Eye (tissue), 1 donor: ENCODE data around the gene PDCD11.

Source experiments
- DNase-seq: peaks from one replicate; pipeline ENCODE4 v3.0.0-alpha.2; 2015

The PDCD11 gene

GRCh38 chr10:103419101-103419500 is 22.7 kb downstream of the PDCD11 start:
- DNase-seq: no peak

GRCh38 chr10:103423748-103424147 is 27.3 kb downstream of the PDCD11 start:
- DNase-seq: no peak

GRCh38 chr10:103427866-103428265 is 31.4 kb downstream of the PDCD11 start:
- no peak for DNase-seq

- DNase-seq: no peak
Measured at GRCh38 chr10:103428989-103429643, 32.7 kb downstream of the PDCD11 start.

GRCh38 chr10:103429647-103430046 is 33.2 kb downstream of the PDCD11 start:
- DNase-seq: no peak

- no peak for DNase-seq
Measured at GRCh38 chr10:103431902-103432301, 35.5 kb downstream of the PDCD11 start.

GRCh38 chr10:103433858-103434257 is 37.4 kb downstream of the PDCD11 start:
- no peak for DNase-seq

- no peak for DNase-seq
Measured at GRCh38 chr10:103439776-103440175, 43.4 kb downstream of the PDCD11 start.

GRCh38 chr10:103440416-103440815 is 44.0 kb downstream of the PDCD11 start:
- no peak for DNase-seq

- no peak for DNase-seq
Measured at GRCh38 chr10:103441206-103441605, 44.8 kb downstream of the PDCD11 start.

GRCh38 chr10:103441611-103442010 is 45.2 kb downstream of the PDCD11 start:
- DNase-seq: no peak

GRCh38 chr10:103442031-103442461 is 45.6 kb downstream of the PDCD11 start:
- no peak for DNase-seq

GRCh38 chr10:103443475-103444185 is 47.2 kb downstream of the PDCD11 start:
- DNase-seq: no peak

GRCh38 chr10:103444478-103444877 is 48.1 kb downstream of the PDCD11 start:
- DNase-seq: no peak

- DNase-seq: no peak
Measured at GRCh38 chr10:103445366-103445765, 48.9 kb downstream of the PDCD11 start.

- DNase-seq: no peak
Measured at GRCh38 chr10:103445767-103446567, 49.5 kb downstream of the PDCD11 start.

- DNase-seq: no peak
Measured at GRCh38 chr10:103447187-103447586, 50.8 kb downstream of the PDCD11 start.

- DNase-seq: no peak
Measured at GRCh38 chr10:103448746-103449145, 52.3 kb downstream of the PDCD11 start.

GRCh38 chr10:103449208-103450144 is 53.0 kb downstream of the PDCD11 start:
- DNase-seq: no peak

- no peak for DNase-seq
Measured at GRCh38 chr10:103450201-103450695, 53.8 kb downstream of the PDCD11 start.

- peak; percentile 17 for DNase-seq
Measured at GRCh38 chr10:103451091-103451813, 54.8 kb downstream of the PDCD11 start.
